ENCODE results near the gene CASS4. TPM values are rescaled to one million over a fixed set of nuclear protein-coding genes. Genes with fewer than 3 reads are reported as not detected.

Gene CASS4
- total RNA-seq, 1 experiment from 2014 or later = not detected

DNA sequence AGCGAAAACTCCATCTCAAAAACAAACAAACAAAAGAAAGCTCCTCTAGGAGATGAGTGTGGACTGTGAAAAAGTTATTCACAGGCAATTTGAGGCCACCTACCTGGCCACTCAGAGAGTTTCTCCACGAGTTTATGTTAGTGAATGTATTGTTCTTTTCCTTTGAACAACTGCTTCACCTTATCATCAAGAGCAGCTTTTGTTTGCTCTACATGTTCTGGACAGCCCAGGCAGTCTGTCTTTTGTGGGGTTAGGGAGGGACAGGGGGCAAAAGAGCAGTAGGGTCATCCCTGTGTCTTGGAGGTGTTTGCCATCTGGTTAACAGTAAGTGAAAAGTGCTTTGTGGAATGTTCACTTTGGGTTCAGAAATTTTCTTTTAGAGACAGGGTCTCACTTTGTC is 8.0 kb downstream of the CASS4 start:
- Mint-ChIP-seq H3K9me3 (ENCODE audit: unreplicated experiment) (no peaks in the 10 kb centered on the region), H3K36me3 (ENCODE audit: insufficient read depth, unreplicated experiment) (no peaks in the 10 kb centered on the region), H3K4me3 (ENCODE audit: unreplicated experiment) (no peak overlapping the region), H3K4me1 (ENCODE audit: insufficient read depth, unreplicated experiment) (no peaks in the 10 kb centered on the region), H3K27ac (ENCODE audit: low read depth, unreplicated experiment) (no peak overlapping the region), H3K27me3 (ENCODE audit: insufficient read depth, unreplicated experiment) (no peaks in the 10 kb centered on the region)
- CTCF ChIA-PET = no interaction called here
- intact Hi-C loops (cut with micrococcal nuclease) = no loop called here
- no TSS peak for BruUV-seq (replicated peaks)
- TF ChIP-seq, protein P1, sequence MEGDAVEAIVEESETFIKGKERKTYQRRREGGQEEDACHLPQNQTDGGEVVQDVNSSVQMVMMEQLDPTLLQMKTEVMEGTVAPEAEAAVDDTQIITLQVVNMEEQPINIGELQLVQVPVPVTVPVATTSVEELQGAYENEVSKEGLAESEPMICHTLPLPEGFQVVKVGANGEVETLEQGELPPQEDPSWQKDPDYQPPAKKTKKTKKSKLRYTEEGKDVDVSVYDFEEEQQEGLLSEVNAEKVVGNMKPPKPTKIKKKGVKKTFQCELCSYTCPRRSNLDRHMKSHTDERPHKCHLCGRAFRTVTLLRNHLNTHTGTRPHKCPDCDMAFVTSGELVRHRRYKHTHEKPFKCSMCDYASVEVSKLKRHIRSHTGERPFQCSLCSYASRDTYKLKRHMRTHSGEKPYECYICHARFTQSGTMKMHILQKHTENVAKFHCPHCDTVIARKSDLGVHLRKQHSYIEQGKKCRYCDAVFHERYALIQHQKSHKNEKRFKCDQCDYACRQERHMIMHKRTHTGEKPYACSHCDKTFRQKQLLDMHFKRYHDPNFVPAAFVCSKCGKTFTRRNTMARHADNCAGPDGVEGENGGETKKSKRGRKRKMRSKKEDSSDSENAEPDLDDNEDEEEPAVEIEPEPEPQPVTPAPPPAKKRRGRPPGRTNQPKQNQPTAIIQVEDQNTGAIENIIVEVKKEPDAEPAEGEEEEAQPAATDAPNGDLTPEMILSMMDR (IDR thresholded peaks at IDR 0.05; ENCODE audit: unreplicated experiment) = no peak
- POLR2A ChIA-PET = no interaction called here
- DNase-seq (ENCODE audit: unreplicated experiment) = no peak

GRCh38 chr20:56420940-56421688 is 9.1 kb downstream of the CASS4 start:
- TF ChIP-seq, protein P1 (IDR thresholded peaks at IDR 0.05; ENCODE audit: unreplicated experiment) = no peak
- Mint-ChIP-seq H3K36me3 (ENCODE audit: insufficient read depth, unreplicated experiment) (no peaks in the 10 kb centered on the region), H3K9me3 (ENCODE audit: unreplicated experiment) (no peaks in the 10 kb centered on the region), H3K4me1 (ENCODE audit: insufficient read depth, unreplicated experiment) (no peaks in the 10 kb centered on the region), H3K27ac (ENCODE audit: low read depth, unreplicated experiment) (no peak overlapping the region), H3K27me3 (ENCODE audit: insufficient read depth, unreplicated experiment) (no peaks in the 10 kb centered on the region), H3K4me3 (ENCODE audit: unreplicated experiment) (no peak overlapping the region)
- CTCF ChIA-PET = interaction anchor here (0.6 to 2.6 kb wide), 6 partner anchors 13 to 1653 kb away, joined by 3 to 7 read pairs (median 3); no protein-coding TSS in a partner anchor
- intact Hi-C loops (cut with micrococcal nuclease) = no loop called here
- BruUV-seq (replicated peaks) = no TSS peak
- DNase-seq (ENCODE audit: unreplicated experiment) = no peak
- POLR2A ChIA-PET = no interaction called here

GRCh38 chr20:56422076-56422823 is 10.2 kb downstream of the CASS4 start:
- Mint-ChIP-seq H3K27me3 (ENCODE audit: insufficient read depth, unreplicated experiment) (no peaks in the 10 kb centered on the region), H3K4me1 (ENCODE audit: insufficient read depth, unreplicated experiment) (no peaks in the 10 kb centered on the region), H3K27ac (ENCODE audit: low read depth, unreplicated experiment) (no peak overlapping the region), H3K36me3 (ENCODE audit: insufficient read depth, unreplicated experiment) (no peaks in the 10 kb centered on the region), H3K4me3 (ENCODE audit: unreplicated experiment) (no peak overlapping the region), H3K9me3 (ENCODE audit: unreplicated experiment) (no peaks in the 10 kb centered on the region)
- POLR2A ChIA-PET = interaction anchor here (1.2 to 1.4 kb wide), 3 partner anchors 9 to 29 kb away, joined by 3 to 6 read pairs (median 4); no protein-coding TSS in a partner anchor
- intact Hi-C loops (cut with micrococcal nuclease) = no loop called here
- CTCF ChIA-PET = interaction anchor here (0.6 to 2.6 kb wide), 7 partner anchors 12 to 1652 kb away, joined by 3 to 7 read pairs (median 3); no protein-coding TSS in a partner anchor
- no TSS peak for BruUV-seq (replicated peaks)
- peak; percentile 23 for DNase-seq (ENCODE audit: unreplicated experiment)
- TF ChIP-seq, protein P1 (IDR thresholded peaks at IDR 0.05; ENCODE audit: unreplicated experiment) = no peak

DNA sequence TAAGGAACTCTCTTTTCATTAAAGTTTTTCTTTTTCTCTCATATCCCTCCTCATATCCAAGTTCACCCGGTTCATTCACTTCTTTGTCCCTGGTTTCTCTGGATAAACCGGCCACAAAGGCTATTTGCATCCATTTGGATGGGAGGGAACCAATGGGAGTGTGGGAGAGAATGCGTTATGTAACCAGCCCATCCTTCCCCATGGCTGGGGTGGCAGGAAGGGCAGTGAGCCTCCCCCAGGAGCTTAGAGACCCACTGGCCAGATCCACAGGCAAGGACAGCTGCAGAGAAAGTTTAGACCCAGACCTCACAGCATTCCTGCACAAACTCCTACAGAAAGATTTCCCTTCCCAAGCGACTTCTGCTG is 10.7 kb downstream of the CASS4 start:
- no TSS peak for BruUV-seq (replicated peaks)
- ChIA-PET POLR2A (interaction anchor here (0.9 to 1.4 kb wide), 4 partner anchors 9 to 29 kb away, joined by 3 to 6 read pairs (median 4); partner anchors contain the start of gene CASS4), CTCF (interaction anchor here (0.9 to 2.6 kb wide), 2 partner anchors 12 to 221 kb away, joined by 3 to 7 read pairs; no protein-coding TSS in a partner anchor)
- H3K27ac Mint-ChIP-seq (ENCODE audit: low read depth, unreplicated experiment) = no peak overlapping the region
- H3K36me3 Mint-ChIP-seq (ENCODE audit: insufficient read depth, unreplicated experiment) = no peaks in the 10 kb centered on the region
- H3K4me3 Mint-ChIP-seq (ENCODE audit: unreplicated experiment) = no peak overlapping the region
- no peaks in the 10 kb centered on the region for H3K9me3 Mint-ChIP-seq (ENCODE audit: unreplicated experiment)
- DNase-seq (ENCODE audit: unreplicated experiment) = no peak
- H3K4me1 Mint-ChIP-seq (ENCODE audit: insufficient read depth, unreplicated experiment) = peaks cover under 1% of the 10 kb centered on the region
- H3K27me3 Mint-ChIP-seq (ENCODE audit: insufficient read depth, unreplicated experiment) = no peaks in the 10 kb centered on the region
- intact Hi-C loops (cut with micrococcal nuclease) = no loop called here
- TF ChIP-seq, protein P1 (IDR thresholded peaks at IDR 0.05; ENCODE audit: unreplicated experiment) = no peak

Measured in MCF 10A (cell line).